T-helper 1 cell (primary cell): Measurements from ENCODE around the gene TCF7L2.
A peak's percentile ranks its signal among the peaks of the same experiment; 100 is the strongest.

ENCODE experiments used
- DNase-seq, 5 donors: peaks; one replicate each; pipeline ENCODE4 v3.0.0-alpha.2; 2012 to 2020

TCF7L2 gene

GRCh38 chr10:112948196-112948595 is 1.9 kb upstream of the TCF7L2 start:
- no peak for DNase-seq

DNA sequence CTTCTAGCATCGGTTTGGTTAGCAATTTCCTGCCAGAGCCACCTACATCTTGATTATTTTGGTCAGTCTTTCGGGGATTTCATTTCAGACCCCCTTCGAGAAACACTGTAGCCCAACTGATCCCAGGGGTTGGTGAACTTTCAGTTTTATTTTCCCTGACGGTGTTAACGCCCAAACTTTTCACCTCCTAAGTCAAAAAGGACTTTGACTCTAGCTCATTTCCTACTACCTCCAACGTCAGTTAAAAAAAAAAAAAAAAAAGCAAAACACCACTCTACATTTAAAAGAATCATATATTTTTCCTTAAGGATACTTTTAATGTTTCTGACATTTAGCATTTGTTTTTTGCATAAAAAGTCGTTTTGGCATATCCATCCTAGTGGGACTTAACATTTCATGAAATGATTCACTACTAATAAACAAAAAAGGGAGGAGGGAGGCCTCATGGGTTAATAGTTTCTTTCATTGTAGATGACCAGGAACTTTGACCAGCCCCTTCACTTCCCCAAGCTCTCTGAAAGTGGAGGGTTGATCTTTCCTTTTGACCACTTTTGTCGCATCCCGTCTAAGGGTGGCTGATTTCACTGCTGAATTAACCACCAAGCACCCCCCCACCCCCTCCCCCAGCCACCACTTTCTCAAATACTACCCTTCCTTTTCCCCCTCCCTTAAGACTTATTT is 764 bp upstream of the TCF7L2 start:
- no peak for DNase-seq

DNA sequence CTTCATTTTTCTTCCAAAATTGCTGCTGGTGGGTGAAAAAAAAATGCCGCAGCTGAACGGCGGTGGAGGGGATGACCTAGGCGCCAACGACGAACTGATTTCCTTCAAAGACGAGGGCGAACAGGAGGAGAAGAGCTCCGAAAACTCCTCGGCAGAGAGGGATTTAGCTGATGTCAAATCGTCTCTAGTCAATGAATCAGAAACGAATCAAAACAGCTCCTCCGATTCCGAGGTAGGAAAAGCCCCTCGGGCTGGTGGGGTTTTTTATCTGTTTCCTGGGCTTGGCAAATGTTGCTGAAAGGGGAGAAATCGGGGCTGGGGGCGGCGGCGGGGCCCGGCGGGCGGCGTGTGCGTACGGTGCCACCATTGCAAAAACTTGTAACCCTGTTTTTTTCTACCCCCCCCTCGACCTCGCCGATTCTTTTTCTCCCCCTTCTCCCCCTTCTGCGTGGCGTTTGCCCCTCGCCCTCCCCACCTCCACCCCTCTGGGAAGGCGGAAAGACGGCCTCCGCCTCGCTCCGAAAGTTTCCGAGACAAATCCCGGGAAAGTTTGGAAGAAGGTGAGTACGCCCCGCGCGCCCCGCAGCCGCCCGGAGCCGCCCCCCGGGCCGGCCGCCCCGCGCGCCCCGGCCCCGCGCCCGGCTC is 789 bp downstream of the TCF7L2 start:
- DNase-seq: peak in 1 of 5 donors; percentile 9

DNA sequence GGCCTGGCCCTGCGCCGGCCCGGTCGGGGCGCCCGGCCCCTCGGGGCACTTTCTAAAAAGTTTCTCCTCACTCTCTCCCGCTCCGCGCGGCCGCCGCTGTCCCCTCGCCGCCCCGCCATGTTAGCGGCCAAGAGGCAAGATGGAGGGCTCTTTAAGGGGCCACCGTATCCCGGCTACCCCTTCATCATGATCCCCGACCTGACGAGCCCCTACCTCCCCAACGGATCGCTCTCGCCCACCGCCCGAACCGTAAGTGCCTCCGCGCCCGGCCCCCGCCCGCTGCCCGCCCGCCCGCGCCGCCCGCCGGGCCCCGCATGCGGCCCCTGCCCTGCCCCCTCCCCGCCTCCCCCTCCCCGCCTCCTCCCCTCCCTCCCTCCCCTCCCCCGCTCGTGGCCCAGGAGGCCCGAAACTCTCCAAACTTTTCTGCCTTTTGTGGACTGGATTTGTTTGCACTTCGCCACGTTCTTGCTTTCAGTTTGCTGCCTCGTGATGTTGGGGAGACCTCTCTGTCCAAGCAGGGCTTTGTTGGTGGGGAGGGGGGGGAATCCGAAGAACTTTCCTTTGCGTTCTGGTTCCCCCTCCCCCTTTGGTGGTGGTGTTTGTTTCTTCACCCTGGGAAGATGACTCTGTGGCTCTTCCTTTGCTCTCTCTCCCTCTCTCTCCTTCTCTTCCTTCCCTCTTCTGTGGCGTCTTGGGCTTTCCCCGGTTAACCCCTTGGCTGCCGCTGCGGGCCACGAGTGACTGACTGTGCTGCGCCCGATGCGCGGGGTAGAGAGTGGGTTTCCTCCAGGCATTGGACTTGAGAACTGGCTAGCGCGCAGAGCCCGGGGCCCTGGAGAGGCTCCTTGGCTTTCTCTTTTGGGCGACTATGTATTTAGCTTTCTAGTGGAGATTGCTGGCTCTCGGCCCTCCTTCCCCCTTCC is 1.6 kb downstream of the TCF7L2 start:
- DNase-seq: peak in 2 of 5 donors; percentile 13 to 21

DNA sequence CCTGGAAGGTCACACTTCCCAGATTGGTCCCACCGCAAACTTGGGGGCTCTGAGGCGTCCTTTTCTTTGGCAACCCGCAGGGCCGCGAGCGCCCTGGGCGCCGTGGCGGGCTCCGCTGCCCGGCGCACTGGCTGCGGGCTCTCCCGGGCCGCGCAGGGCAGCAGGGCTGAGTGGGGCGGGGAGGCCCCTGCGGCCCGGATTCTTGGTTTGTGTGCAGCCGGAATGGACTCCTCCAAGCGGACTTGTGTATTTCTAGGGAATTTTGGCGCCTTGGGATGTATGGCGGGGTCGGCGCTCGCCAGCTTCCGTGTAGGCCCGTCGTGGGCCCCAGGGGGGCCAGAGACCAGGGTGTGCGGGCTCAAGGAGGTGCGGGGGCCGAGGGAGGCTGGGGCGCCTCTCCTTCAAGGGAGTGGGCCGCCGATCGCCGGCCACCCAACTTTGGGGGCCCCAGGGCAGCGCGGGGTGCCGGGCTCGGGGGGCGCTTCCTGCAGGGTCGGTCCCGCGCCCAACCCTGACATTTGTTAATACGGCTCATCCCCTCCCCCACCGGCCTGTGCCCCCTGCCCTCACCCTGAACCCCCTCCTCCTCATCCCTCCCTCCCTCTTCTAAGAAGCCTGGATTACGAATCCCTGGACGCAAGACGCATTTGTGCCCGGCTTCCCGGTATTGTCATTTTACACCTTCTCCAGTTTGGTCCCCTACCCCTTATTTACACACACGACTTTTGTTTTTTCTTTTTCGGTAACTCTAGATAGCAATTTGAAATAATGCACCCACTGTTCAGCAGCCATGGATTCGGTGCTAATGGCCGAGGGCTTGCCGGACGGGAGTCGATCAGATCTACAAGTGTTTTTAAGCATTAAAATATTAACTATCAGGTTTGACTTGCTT is 2.5 kb downstream of the TCF7L2 start:
- DNase-seq: no peak

DNA sequence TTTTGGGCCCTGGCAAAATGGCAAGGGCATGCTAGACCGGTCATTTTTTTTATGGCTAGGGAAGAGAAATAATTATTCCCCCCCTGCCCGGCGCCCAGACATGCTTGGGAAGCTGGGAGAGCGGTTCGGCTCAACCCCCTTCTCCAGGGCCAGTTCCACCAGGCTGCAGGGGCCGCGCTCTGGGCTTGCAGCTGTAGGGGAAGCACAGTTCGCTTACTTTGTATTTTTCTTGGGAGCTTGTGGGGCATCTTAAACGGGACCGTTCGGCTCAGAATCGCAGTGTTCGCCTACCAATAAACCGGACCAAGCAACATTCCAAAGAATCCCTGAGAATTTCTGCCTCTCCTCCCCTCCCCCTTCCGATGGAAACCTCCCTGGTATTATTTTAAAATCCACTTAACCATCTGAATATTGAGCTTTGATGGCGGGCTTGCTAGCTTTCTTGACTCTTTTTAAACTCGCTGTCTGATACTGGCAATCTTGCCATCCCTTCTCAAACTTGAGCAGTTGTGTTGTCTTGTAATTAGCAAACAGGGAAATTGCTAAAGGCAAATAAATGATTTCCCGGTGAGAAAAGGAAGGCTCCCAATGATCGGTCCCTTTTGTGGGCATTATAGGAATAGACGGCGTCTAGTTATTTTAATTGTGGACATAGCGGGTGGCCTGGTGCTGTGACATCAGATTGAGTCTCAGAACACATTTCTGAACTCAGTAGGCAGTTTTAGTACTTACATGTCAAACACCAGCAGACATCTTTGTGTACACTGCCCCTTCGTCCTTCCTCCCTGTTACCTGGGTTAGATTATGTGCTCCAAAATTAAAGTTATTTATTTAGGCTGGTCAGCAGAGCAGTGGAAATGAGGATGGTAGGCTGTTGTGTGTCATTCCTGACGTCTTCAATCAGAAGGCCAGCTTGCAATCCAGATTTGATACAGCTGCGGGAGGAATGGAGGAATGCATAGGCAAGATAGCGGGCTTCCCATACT is 3.4 kb downstream of the TCF7L2 start:
- DNase-seq: no peak

GRCh38 chr10:112954974-112955581 is 5.0 kb downstream of the TCF7L2 start:
- DNase-seq: no peak

- DNase-seq: no peak
Measured at GRCh38 chr10:112955582-112956421, 5.8 kb downstream of the TCF7L2 start.

- no peak for DNase-seq
Measured at GRCh38 chr10:112956631-112957350, 6.7 kb downstream of the TCF7L2 start.

DNA sequence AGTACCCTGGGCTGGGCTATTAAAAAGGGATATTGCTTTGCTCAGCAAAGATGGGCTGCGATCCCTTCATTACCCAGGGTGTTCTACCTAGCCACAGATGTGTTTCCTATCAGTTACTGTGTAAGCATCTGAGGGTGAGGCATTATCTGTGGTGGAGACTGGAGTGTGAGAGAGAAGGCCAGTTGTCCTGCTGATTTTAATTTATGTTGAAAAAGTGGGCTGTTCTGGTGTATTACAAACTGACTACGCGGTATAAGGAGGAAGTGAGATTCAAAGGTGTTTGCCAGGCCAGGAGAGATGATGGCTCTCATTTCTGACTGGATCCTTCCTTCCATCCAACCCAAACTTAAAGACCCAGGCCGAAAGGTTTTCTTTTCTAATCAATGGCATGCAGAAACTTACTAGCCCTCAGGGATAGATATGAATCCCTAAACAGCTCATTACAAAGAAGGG is 7.6 kb downstream of the TCF7L2 start:
- DNase-seq: no peak

DNA sequence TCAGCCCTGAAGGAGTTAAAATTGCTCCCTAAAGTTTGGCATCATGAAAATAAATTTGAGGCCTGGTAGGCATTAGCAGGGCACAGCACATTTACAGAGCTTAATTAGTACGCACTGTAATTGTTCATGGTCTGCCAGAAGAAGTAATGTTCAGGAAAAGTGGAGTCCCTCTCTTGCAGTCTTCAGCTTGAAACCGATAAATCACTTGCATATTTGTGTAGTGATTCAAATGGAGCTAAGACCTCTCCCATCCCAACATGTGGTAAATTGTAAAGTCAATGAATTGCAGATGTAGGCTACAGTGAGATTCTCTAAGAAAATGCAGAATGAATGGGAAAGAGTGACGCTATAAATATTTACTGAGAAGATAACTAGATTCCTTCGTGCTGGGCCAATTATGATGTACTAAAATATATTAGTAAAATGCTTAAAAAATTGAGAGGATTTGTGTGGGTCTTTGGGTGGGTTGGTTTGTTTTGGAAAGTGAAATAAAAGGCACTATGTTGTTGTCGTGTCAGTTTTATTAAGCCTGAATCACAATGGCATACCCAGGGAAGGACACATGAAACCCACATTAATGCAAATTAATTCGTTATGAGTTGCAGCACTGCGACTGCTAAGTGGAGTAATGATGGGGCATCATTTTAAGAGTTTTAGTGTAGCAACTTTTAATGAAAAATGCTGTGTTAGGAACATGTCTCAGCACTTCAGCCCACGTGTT is 8.4 kb downstream of the TCF7L2 start:
- no peak for DNase-seq

DNA sequence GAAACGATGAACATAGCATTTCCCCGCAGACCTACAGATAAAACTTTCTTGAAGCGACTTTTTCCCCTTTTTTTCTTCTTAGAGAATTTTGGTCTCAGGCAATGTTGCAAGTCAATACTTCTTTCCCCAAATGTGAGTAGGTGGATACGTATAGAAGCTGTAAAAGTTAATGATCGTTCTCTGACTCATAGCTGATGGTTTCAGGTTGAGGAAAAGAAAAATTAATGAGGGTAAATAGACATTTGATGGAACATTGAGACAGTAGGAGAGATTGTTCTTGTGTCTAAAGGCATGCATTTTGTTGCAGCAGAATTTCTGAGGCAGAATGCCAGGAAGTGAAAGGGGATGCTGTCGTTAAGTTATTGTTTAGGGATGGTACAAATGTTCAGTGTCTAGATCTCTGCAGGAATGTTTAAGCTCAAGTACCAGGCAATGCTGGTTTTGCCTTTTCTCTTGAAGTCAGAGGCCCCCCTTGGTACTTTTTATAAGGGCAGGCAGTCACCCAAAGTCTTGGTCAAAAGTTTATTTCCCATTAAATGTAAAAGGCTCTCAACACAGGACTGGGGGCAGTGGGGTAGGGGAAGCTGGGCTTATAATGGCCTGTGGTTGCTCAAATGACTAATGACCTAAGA is 9.3 kb downstream of the TCF7L2 start:
- DNase-seq: no peak

GRCh38 chr10:112960151-112960681 is 10.2 kb downstream of the TCF7L2 start:
- DNase-seq: no peak

- no peak for DNase-seq
Measured at GRCh38 chr10:112961609-112962008, 11.6 kb downstream of the TCF7L2 start.

DNA sequence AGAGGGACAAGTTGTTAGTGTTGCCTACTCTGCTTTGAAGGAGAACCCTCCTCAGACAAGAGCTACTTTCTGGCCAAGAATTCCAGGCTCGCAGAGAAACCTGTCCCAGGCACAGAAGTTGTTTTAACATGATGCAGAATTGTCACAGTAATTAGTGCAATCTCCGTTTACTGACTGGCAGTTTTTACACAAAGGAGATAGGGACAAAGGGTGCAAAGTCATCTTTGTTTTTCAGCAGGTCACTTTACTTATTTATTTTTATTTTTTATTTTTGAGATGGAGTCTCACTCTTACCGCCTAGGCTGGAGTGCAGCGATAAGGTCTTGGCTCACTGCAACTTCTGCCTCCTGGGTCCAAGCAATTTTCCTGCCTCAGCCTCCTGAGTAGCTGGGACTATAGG is 12.3 kb downstream of the TCF7L2 start:
- no peak for DNase-seq

- DNase-seq: no peak
Measured at GRCh38 chr10:112963835-112964234, 13.8 kb downstream of the TCF7L2 start.

GRCh38 chr10:112964482-112964881 is 14.4 kb downstream of the TCF7L2 start:
- DNase-seq: no peak
